Raji (cell line): ENCODE data around the gene RAD50.

Source experiments
- POLR2A ChIP-seq: IDR thresholded peaks from 2 replicates; pipeline ENCODE4 v1.6.1; 2011; ENCODE audit warnings: low read depth, low read length, control low read depth; ENCODE audit not compliant: insufficient read depth

RAD50 gene

GRCh38 chr5:132692632-132692967 is 135.8 kb downstream of the RAD50 start:
- TF ChIP-seq POLR2A, result no peak
